HG03342 (cell line): Measurements from ENCODE around the gene CAVIN1.
"Not testable (repeated sequence)": the region's sequence is repeated elsewhere in the genome, so short reads cannot be mapped to it uniquely, and the experiment has no call there.

Experiments used
- ATAC-seq: cut with Tn5 transposase; IDR thresholded peaks from one replicate; pipeline ENCODE4 v1.9.1; 2021; ENCODE audit warnings: mild to moderate bottlenecking, moderate library complexity; ENCODE audit not compliant: unreplicated experiment

CAVIN1 gene

DNA sequence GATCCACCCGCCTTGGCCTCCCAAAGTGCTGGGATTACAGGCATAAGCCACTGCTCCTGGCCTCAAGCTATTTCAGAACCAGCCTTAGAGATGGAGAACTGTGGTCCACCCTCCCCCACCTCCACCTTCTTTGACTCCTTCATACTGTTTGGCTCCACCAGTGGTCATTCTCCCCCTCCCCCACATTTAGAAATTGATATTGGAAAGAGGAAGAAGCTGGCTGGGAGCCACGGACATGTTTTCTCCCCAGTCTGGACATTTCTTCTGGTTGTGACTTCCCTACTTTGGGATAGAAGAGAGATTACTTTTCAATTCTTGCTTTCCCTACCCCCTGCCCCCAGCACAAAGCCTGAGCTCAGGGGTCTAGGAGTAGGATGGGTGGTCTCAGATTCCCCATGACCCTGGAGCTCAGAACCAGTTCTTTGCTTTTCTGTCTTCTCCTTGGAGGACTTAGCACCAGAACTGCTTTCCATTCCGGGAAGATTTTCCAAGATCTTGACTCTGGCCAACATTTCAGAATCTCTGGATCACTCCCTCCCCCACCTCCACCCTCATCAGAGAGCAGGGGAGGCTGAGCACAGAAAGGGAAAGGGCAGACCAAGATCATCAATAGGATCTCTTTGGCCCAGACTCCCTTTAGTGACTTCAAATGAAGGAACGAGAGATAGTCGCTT is 16.3 kb downstream of the CAVIN1 start:
- ATAC-seq = no peak

DNA sequence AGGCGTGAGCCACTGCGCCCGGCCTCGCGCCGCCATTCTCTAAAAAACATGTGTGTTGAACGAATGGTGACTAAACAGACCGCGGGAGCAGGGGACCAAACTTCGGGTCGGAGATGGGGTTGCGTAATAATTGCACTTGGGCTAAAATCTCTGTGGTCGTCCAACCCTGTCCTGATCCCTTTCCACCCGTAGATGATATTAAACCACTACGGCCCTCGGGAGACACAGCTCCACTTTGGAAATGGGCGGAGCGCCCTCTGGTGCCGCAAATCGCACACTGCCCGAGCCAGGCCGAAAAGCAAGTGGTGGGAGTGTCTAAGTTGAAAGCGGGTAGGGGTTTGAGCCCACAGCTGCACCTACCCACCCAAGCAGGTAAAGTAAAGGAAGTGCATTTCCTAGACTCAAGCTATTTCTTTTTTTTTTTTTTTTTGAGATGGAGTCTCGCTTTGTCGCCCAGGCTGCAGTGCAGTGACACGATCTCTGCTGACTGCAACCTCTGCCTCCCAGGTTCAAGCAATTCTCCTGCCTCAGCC is 17.0 kb downstream of the CAVIN1 start:
- ATAC-seq = no peak

DNA sequence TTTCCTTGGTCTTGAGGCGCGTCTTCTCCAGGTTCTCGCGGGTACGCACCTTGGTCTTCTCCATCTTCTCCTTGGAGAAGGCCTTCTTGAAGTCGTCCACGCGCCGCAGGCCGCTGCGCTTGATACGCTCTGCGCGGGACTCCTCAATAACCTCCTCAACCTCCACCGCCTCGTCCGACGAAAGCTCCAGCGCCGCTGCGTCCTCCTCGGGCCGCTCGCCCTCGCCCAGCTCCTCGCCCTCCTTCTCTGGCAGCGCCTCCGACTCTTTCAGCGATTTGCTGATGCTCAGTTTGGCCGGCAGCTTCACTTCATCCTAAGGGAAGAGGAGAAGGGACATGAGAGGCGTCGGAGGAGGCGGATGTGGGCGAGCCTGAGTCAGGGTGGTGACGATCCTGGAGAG is 18.0 kb downstream of the CAVIN1 start:
- ATAC-seq = no peak

DNA sequence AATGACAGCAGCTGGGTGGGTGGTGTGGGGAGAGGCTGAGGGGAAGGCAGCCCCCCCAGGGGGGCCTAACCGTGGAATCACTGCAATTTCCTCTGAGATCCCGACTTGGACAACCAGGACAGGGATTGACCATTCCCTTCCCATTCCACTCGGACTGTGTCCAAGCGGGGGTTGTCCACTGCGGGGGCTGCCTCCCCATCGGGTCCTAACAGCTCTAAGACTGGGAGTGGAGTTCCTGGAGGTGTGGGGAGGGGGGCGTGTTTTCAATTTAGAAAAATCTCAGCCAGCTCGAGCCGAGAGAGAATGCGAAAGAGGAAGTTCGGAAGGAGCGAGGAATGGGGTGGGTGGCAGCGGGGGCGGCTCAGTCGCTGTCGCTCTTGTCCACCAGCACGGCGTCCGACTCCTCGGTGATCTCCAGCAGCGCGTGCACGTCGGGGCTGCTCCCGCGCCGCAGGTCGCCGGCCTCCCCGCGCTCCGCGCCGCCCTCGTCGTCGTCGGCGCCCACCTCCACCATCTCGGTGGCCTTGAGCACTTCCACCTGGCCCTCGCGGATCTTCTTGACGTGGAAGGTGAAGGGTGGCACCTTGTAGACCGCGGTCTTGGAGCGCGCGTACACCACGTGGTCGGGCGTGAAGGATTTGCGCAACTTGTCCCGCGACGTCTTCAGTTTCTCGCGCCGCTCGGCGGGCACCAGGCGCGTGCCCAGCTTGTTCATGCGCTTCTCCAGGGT is 18.6 kb downstream of the CAVIN1 start:
- no peak for ATAC-seq

DNA sequence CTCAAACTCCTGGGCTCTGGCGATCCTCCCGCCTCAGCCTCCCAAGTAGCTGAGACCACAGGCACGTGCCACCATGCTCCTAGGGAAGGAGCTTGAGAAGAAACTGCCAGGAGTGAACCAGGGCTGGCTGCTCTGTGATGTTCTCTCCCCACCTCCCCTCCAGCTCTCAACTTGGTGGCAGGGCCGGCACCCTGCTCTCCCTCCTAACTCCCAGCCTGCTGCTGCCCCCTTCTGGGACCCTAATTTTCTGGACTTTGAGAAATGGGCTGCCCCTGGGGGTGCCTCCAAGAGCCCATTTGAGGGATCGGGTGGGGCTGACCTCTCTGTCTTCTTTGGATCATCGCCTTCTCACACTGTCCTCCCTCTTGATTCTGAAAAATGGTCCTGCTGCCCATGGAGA is 19.9 kb downstream of the CAVIN1 start:
- no peak for ATAC-seq

DNA sequence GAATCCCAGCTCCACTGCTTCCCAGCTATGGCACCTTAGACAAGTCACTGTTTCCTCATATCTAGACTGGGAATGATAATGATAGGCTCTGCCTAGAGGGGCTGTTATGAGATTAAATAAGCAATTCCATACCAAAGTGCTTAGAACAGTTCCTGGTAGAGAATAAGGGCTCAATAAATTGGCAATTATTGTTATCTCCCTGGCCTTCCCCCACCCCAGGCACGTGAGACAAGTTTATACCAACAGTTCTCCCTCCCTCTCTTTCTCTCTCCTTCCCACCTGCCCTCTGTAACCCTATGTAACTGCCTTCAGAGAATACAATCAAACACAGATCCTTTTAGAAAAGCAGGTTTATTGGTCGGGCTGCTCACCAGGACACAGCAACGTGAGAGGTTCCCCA is 20.9 kb downstream of the CAVIN1 start:
- no peak for ATAC-seq

DNA sequence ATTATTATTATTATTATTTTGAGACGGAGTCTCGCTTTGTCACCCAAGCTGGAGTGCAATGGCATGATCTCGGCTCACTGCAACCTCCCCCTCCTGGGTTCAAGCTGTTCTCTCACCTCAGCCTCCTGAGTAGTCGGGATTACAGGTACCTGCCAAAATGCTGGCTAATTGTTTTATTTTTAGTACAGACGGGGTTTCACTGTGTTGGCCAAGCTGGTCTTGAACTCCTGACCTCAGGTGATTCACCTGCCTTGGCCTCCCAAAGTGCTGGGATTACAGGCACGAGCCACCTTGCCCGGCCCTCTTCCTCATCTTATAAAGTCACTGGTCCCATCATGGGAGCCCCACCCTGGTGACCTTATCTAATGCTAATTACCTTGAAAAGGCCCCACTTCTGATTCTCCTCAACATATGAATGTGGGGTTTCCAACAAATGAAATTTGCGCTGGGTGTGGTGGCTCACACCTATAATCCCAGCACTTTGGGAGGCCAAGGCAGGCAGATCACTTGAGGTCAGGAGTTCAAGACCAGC is 22.1 kb downstream of the CAVIN1 start:
- not testable (repeated sequence) for ATAC-seq

DNA sequence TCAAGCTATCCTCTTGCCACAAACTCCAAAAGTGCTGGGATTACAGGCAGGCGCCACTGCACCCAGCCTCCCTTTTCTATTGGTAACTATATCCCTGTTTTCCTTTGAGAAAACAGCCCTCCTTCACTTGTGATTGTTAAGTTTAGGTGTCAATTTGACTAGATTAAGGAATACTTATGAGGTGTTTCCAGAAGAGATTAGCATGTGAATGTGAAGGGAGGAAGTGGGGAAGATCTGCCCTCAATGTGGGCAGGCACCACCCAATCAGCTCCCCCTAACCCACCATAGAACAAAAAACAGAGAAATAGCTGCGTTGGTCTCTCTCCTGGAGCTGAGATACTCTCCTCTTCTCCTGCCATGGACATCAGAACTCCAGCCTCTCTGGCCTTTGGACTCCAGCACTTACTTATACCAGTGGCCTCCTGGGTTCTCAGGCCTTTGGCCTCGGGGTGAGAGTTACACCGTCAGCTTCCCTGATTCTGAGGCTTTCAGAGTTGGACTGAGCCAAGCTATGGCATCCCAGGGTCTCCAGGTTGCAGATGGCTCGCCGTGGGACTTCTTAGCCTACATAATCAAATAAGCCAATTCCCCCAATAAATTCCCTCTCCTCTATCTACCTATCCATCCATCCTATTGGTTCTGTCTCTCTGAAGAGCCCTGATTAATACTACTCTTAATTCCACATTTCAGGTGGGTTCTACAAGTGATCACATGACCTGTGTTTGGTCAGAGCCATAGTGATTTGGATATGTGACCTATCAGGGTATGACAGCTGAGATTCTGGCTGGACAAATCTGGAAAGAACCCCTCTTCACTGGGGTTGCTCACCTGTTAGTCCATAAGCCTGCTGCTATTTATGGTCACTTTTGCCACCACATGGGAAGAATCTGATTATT is 22.9 kb downstream of the CAVIN1 start:
- ATAC-seq = no peak

DNA sequence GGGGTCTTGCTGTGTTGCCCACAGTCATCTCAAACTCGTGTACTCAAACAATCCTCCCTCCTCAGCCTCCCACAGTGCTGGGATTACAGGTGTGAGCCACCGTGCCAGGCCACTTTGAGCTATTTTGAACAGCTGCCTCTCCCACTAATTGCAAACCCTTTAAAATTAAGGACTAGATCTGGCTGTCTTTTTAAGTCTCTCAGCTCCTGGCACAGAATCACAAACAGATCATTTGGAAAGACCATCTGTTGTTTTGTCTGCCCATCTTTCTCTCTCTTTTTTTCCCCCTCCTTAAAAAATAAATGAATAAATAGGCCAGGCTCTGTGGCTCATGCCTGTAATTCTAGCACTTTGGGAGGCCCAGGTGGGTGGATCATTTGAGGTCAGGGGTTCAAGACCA is 23.9 kb downstream of the CAVIN1 start:
- ATAC-seq = no peak

DNA sequence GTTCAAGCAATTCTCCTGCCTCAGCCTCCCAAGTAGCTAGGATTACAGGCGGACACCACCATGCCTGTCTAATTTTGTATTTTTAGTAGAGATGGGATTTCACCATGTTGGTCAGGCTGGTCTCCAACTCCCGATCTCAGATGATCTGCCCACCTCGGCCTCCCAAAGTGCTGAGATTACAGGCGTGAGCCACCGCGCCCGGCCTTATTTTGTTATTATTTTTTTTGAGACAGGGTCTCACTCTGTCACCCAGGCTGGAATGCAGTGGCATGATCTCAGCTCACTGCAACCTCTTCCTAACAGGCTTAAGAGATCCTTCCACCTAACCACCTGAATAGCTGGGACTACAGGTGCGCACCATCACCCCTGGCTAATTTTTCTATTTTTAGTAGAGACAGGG is 27.5 kb downstream of the CAVIN1 start:
- ATAC-seq = not testable (repeated sequence)

DNA sequence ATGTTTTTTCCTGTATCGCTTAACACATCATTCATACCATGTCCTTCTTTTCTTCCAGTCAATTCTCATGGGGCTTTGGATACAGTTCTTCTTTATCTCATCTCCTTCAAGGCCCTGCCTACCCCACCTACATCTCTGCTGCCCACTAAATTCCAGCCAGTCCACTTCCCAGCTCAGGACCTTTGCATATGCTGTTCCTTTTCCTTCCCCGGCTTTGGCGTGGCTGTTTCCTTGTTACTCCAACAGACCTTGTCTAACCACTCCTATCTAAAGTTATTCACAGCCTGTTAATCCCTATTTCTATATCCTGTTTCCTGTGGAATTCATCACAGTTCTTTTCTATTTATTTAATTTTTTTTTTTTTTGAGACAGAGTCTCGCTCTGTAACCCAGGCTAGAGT is 28.2 kb downstream of the CAVIN1 start:
- no peak for ATAC-seq

DNA sequence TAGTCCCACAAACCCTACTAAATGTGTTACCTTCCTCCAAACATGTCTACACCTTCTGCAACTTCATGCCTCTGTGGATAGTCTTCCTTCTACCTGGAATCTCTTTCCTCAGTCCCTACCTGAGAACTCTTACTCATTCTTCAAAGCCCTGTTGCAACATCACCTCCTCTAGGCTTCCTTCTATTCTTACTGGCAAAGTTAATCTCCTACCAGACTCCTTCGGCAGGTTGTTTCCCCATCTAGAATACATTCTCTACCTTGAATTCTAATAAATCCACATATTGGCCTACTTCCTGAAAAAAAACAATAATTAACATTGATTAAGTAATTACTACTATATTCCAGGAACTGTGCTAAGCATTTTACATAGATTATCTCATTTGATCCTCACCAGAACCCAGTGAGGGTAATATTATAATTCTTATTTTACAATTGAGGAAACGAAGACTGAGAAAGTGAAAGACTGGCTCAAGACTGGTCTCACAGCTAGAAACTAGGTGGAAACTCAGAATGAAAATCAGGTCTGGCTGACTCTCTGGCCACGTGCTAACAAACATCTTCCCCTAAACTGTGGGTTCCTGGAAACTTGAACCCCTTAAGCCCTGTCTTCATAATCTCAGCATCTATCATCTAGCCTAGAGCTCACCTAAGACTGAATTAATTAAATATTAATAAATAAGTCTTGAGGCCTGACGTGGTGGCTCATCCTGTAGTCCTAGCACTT is 30.2 kb downstream of the CAVIN1 start:
- no peak for ATAC-seq

DNA sequence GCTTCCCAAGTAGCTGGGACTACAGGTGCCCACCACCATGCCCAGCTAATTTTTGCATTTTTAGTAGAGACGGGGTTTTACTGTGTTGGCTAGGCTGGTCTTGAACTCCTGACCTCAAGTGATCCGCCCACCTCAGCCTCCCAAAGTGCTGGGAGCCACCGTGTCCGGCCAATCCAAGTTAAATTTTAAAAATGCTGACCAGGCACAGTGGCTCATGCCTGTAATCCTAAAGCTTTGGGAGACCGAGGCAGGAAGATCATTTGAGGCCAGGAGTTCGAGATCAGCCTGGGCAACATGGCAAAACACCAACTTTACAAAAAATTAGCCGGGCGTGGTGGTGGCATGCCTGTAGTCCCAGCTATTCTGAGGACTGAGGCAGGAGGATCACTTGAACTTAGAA is 31.6 kb downstream of the CAVIN1 start:
- not testable (repeated sequence) for ATAC-seq

DNA sequence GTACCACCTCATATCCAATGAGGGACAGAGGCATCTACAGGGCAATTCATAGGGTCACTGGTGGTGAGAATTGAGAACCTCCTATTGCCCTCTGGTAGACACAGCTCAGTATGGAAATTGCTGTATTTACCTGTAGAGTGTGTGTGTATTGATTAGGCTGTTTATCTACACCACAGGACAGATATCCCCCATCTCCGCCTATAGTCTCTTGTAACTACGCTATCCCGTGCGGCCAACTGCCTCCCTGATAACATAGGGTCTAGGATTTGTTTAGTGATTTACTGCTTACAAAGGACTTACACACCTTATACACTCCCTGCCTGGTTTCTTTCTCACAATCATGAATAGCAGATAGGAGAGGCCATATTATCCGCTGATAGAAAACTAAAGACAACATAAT is 33.2 kb downstream of the CAVIN1 start:
- ATAC-seq = no peak

DNA sequence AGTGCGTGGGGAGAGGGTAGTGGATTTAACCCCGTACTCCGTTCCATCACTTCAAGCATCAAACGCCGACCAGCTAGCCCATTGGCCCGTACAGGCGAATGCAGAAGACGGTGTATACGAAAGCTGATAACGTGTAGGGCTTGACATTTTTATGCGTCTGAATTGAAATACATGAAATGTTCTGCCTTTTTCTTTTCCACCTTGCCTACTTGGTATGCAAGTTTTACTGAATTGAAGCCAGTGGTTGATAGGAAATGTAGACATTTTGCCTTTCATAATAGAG is 34.0 kb downstream of the CAVIN1 start:
- ATAC-seq = no peak

DNA sequence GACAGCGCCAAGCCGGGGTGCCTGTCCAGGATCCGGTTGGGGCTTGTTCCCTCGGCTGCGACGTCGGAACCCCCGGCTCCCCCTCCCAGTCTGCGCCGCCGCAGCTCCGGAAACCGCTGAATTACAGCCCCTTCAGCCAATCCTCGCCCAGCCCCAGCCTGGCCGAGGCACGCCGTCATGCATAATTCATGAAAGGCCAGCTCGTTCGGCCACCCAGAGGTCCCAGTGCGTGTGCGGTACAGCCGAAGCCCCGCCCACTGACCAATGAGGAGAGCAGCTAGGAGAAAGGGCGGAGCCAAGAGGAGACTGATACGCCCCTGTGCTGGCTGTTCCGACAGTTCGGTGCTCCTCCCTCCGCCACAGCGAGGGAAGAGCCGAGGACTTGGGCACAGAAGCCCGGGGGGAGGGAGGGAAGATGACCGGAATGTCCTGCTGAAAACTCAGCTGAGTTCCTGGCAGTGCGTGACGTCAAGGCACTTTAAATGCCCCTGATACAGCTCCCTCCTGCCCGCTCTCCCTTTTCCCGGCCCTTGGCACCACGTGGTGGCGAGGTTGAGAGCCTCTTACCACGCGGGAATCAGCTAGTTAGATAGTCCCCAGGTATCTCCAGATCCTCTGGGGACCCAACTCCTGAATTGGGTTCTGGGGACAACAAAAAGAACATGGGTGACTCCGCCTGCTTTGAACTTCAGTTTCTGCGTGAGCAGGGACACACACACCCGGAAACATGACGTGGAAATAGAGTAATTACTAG is 34.5 kb downstream of the CAVIN1 start, which contains the start of gene STAT3:
Gene STAT3 (minus strand): TSS at position 62 of the 754 bp plus-strand sequence. CDS start 39,926 bp downstream, outside the sequence.
- peak; percentile 88 for ATAC-seq

DNA sequence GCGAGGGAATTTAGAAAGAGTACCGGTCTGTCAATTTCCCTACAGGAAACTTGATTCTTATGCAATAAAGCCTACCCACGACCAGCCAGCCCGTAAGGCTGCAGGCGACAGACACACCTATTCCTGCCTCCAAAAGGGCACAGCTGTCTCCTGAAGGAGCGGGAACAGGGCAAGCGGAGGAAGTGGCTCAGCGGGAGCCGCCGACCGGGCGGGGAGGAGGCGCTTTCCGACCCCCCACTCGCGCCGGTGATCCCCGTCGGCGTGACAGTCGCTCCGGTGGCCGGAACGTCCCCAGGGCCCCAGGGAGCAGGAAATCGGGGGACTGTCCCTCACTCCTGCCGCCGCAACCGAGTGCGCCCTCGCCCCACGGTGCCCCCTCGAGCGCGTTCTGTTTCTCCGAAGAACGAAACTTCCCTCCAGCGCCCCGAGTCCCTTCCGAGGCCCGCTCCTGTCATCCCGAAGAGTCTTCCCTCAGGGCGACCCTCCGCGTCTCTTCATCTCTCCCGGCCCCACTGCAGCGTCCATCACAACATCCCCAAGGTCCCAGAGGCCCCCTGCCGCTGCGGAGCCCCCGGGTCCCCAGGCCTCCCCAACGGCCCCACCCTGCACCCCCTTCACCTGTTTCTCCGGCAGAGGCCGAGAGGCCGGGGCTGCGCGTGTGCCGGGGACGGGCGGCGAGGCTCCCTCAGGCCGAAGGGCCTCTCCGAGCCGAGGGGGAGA is 35.2 kb downstream of the CAVIN1 start:
- ATAC-seq = peak; percentile 12

DNA sequence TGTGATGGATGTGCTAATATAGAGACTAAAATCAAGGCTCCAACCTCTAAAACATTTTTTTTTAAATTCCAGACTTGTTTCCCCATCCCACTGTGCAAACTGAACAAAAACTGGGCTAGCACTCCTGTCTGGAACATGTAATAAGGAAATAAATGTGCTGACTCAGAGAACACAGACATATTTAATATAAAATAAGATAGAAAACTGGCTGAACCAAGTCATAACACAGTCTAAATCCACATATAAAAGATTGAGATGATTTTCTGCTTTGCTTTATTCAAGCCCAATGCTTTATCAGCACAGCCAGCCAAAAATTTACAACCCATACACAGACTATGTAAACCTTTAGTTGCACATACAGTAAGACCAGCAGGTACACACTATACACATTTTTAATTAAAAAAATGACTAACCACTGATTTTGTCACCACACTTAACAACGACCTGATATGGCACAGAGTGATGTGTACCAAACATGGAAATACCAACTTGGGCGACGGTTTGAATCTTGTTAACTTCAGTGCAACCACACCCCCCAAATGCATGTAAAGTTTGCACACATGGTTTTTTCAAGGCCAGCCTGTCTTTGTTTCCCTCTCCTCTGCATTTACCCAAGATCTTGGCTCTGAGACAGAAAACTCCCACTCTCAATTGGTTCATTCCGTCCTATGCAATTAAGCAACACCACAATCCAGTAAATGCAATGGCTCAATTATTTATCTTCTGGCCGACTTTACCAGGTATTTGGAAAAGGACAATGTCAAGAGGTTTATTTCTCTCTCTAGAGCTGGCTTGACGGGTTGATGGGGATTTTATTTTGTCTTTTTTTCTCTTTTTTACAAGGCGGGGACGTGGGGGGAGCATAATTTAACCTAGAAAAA is 36.0 kb downstream of the CAVIN1 start:
- ATAC-seq = no peak
